ENCODE measurements around the gene OSTN.

DNA sequence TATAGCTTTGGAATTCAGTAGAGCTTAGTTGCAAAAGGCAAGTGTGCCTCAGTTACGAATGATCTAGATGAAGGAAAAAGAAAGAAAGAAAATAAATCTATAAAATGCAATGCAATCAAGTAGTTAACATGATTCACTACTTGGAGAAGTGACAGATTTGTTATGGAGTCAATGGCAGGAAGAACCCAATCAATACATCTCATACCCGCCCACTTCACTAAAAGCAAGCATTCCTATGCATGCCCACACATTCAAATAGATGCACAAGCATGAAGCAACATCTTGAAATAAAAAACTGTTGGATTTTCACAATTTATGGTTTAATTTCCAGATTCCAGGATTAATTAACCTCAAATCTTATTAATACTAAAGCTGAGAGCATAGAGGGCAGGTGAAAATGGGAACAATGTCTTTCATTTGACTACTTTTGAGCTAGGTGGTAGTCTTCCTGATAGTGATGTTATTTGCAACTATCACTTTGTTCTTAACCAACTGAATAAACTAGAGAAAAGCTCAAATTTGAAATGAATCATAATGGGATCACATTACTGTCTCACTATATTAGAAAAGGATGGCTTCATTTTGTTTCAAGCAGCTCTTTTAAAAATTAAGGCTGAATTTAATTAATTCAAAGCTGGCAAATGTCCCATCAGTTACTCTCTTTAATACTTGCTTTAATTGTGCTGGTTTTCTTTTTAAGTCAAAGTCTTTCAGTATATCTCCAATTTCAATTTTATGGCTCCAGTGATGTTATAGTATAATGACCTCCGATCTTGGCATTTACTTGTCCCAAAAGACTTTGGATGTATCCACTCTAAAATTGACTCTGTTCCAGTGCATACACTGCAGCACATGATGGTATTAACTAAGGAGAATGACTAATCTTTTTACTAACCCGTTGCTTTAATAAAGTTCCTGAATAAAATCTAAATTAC, 83.5 kb downstream of the OSTN start:
- TF ChIP-seq, protein P1, sequence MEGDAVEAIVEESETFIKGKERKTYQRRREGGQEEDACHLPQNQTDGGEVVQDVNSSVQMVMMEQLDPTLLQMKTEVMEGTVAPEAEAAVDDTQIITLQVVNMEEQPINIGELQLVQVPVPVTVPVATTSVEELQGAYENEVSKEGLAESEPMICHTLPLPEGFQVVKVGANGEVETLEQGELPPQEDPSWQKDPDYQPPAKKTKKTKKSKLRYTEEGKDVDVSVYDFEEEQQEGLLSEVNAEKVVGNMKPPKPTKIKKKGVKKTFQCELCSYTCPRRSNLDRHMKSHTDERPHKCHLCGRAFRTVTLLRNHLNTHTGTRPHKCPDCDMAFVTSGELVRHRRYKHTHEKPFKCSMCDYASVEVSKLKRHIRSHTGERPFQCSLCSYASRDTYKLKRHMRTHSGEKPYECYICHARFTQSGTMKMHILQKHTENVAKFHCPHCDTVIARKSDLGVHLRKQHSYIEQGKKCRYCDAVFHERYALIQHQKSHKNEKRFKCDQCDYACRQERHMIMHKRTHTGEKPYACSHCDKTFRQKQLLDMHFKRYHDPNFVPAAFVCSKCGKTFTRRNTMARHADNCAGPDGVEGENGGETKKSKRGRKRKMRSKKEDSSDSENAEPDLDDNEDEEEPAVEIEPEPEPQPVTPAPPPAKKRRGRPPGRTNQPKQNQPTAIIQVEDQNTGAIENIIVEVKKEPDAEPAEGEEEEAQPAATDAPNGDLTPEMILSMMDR (IDR thresholded peaks at IDR 0.05): no peak
- no peak for TF ChIP-seq EP300 (IDR thresholded peaks at IDR 0.05)
- TF ChIP-seq POLR2A (IDR thresholded peaks at IDR 0.05): no peak

Measured in ovary (tissue), 3 donors.